ENCODE data around the gene FH.

FH gene

DNA sequence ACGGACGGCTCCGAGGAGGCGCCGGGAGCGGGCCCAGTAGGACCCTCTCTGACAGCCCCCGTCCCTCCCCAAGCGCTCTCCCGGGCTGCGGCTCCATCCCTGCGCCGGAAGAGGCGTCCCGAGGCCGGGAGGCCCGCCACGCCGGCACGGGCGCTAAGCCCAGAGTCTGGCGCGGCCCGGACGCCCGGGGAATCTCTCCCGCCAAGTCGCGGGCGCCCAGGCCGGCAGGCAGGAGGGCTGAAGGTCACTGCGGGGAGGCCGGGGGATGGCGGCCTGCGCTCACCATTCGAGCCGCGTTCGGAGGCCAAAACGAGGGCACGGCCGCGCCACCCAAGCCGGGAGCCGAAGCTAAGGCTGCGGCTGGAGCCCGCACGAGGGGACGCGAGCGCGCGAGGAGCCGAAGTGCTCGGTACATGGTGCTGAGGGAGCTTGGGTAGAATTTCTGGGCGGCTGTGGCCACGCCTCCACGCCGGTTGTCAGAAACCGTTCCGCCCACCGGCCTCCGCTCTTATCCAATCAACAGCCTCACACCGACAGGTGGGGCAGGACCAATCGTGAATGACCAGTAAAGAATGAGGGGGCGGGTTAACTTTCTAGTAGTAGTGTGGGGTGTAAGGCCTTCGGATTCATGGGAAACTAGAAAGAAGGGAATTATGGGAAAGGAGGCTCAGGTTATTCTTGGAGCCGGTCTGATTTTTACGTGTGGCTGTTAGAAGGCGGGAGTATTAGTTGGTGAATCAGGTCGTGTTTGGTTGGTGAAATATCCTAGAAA is at the start of gene FH:
Gene FH (minus strand): TSS at position 448 of the 772 bp plus-strand sequence. CDS start 33 bp downstream, at position 415.
- DNase-seq (ENCODE audit: low spot score): peak; percentile 98

GRCh38 chr1:241560849-241561187 is 41.3 kb upstream of the FH start:
- DNase-seq (ENCODE audit: low spot score): no peak

DNA sequence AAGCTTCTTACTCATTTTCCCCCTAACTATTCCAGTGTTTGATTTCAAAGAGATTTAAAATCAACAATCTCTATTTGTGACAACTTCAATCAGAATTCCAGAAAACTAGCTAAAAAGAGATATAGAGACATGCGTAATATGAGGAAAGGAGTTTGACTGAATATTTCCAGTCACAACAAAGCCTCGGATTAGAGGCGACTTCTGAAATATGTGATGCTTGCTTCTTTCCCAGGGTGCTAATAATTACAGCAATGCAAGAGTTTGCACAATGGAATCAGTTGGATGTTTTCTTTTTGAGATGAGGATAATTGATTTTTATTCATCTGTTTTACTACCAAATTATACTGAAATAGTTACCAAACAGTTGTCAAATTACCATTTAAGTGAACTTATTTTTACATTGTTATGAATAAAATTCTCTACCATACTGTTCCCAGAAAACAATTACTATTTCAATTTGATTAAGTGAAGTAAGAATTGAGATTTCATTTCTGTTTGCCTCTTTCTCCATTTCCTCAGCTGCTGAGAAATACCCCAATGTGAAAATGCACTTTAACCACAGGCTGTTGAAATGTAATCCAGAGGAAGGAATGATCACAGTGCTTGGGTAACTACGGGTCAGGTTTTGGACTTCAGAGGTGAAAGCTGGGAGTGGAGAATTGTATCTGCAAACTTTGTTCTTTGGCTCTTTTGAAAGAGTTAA is 40.7 kb upstream of the FH start:
- no peak for DNase-seq (ENCODE audit: low spot score)

DNA sequence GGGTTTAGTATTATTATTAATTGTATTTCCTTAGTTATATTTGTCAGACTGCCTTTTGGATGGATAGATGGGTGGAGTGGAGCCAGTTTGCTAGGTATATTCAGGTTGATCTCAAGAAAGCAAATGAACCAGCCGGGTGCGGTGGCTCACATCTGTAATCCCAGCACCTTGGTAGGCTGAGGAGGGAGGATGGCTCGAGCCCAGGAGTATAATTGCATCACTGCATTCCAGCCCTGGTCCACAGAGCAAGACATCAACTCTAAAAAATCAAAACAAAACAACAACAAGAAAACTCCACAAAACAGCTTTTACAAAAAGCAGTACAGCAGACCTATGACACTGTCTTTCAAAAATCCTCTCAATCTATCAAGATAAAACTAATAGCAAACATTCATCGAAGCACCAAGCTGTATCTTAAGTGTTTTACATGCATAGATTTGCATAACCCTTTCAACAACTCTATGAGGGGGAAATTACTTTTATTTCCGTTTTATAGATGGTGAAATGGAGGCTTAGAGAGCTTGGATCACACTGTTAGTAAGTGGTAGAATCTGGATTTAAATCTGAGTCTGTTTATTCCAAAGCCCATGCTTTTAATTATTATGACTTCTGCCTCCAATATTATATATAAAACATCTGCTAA is 38.1 kb upstream of the FH start:
- DNase-seq (ENCODE audit: low spot score): no peak

DNA sequence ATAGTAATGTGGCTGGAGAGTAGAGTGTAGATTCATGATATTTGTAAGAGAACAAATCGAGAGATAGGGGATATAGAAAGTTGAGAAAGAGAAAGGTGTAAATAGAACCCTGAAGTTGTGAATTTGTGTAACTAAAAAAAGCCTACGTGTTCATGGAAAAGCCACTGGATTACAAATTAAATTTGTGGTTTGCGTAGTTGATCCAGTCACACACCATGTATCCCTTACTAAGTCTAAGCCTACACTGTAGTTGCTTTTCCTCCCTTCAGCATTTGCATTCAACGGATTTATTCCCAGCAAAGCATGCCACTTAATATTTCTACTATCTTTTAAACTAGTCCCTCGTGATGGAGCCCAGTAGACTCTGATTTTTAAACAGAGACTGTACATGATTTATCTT is 37.5 kb upstream of the FH start:
- no peak for DNase-seq (ENCODE audit: low spot score)

GRCh38 chr1:241555526-241555925 is 36.0 kb upstream of the FH start:
- no peak for DNase-seq (ENCODE audit: low spot score)

- no peak for DNase-seq (ENCODE audit: low spot score)
These were observed 34.5 kb upstream of the FH start for GRCh38 chr1:241553886-241554592.

GRCh38 chr1:241551759-241552638 is 32.4 kb upstream of the FH start:
- DNase-seq (ENCODE audit: low spot score): peak; percentile 22

GRCh38 chr1:241550318-241550717 is 30.8 kb upstream of the FH start:
- DNase-seq (ENCODE audit: low spot score): no peak

DNA sequence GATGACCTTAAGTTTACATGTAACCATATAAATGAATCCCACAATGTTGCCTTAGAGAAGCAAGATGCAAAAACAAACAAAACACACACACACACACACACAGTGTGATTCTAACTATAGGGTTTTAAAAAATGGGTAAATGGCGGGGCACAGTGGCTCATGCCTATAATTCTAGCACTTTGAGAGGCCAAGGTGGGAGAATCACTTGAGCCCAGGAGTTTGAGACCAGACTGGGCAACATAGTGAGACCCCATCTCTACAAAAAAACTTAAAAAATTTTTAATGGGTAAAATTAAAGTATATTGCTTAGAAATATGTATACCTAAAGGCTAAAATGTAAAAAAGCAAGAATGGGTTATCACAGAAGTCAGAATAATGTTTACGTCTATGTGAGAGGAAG is 28.5 kb upstream of the FH start:
- DNase-seq (ENCODE audit: low spot score): no peak

DNA sequence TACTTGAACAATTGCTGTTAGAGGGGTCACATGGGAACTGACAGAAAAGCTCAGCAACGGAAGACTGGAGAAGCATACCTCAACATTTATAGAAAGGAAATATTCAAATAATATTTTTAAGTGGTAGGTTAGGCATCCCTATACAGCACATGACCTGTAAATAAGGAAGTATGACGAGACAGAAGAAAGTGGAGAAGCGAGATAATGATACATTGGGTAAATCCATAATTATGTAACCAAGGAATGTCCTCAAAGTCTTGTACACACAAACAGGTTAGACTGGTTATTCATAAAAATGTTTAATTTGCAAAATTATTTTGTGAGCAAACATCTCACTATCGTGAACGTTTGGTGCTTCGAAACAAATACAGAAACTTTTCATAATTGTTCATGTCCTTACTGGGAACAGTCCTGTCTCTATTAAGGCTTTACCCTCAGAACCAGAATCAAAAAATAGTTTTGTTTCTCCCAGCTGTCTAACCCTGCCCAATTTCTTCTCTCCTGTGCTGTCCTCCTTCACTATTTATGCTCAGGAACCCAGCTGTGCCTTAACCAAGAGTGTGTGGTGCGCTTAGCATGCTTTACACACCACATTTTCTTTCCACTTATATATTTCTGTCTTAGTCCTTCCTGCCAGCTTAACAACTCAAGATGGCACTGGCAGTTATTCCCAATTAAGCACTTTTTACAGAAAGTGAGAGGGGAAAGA is 22.8 kb upstream of the FH start:
- DNase-seq (ENCODE audit: low spot score): no peak

DNA sequence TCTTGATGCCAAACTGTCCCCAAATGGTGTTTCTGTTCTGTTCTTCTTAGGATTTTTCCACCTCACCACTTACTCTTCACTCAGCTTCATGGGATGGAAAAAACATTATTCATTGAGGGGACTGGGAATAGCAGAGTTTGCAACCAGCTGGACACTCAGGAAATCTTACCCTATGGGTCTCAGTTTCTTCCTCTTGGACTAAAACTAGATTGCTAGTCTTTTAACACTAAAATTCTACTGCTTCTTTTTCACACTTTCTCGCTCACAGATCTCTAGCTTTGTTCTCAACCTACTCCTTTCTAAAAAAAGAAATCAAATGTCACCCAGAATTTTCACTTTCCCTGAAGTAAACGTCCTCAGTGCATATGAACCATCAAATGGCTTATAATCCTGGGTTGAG is 17.4 kb upstream of the FH start:
- no peak for DNase-seq (ENCODE audit: low spot score)

- DNase-seq (ENCODE audit: low spot score): no peak
These were observed 16.7 kb upstream of the FH start for GRCh38 chr1:241536304-241536703.

DNA sequence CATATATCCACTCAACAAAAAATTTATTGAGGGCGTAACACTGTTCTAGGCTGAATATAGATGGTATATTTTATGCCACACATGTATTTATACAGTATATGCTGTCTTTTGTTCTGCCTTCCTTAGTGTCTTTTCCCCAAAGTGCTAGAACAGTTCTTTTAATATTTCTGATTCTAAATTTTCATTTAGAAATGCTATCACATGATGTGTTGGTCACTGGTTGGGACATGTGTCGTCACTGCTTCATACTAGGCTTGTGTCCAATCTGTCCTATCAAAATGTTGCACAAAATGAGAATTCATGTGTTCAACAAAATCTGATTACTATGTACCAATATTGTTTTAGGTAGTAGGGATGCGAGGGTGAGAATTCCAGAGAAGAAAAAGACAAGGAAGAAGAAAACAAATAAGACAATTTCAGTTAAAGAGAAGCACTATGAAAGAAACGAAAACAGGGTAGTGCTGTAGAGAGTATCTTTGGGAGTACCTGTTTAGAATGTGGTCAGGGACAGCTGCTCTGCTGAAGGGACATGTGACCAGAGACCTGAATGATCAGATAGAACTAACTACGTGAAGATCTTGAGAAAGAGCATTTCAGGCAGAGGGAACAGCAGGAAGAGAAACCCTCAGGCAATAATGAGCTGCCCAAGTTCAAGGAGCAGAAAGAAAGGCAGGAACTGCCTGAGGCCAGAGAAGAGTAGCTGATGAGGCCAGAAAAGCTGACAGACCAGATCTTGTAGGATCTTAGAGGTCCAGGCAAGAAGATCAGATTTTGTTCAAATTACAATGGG is 14.0 kb upstream of the FH start:
- no peak for DNase-seq (ENCODE audit: low spot score)

GRCh38 chr1:241532864-241533263 is 13.3 kb upstream of the FH start:
- no peak for DNase-seq (ENCODE audit: low spot score)

GRCh38 chr1:241532162-241532531 is 12.6 kb upstream of the FH start, which contains the start of gene KMO:
Gene KMO (plus strand): TSS chr1:241532378. CDS start chr1:241532445, 67 bp downstream.
- DNase-seq (ENCODE audit: low spot score): no peak

DNA sequence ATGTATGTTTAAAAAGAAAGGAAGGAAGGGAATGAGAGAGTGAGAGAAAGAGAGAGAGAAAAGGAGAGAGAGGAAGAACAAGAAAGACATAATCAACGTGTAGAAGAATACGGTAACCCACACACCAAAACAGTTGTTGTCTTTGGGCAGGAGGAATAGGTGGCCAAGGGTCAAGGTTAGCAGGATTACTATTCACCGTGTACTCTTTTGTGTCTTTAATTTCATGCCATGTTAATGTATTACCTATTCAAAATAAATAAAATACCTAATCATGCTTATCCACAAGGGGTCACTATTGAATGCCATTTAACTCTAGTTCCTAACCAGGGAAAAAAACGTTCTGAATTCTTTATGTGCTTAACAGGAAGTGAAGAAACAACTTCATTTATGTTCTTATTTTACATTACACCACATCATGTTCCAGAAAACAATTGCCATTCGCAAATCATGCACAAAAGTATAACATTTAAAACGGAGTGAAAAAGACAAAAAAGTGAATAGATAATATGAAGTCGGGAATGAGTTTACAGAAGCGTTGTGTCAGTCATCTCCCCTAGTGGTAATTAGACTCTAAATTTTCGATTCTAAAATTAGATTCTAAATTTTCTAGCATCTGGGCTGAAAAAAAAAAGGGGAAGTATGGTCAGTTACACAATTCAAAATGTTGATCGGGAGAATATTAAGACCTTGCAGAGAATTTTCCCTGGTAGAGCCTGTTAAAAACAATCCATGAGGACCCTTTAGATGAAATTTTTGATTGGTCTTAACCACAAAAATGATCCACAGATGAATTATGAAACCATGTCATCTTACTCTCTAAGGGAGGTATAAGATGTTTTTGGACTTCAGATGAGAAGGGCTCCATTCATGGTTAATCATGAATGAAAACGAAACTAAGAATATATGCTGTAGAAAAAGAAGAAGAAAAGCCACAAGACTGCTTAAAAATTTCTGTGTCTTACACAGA is 11.9 kb upstream of the FH start:
- DNase-seq (ENCODE audit: low spot score): peak; percentile 71

DNA sequence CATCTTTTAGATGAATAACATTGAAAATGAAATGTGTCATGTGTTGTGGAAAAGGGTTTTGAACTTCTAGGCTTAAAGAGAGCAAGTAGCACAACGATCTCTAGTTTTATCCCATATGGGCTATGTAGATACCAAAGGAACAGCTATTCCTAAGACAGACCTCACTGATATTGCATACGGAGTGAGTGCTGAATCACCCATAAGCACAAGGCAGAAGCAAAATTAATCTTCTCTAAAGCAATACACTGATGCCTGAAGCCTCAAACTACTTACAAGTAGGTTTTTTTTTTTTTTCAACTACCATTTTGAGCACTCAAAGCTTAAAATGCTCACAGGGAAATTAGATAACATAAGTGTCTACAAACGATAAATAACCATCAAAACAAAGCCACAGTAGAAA is 7.6 kb upstream of the FH start:
- DNase-seq (ENCODE audit: low spot score): no peak

DNA sequence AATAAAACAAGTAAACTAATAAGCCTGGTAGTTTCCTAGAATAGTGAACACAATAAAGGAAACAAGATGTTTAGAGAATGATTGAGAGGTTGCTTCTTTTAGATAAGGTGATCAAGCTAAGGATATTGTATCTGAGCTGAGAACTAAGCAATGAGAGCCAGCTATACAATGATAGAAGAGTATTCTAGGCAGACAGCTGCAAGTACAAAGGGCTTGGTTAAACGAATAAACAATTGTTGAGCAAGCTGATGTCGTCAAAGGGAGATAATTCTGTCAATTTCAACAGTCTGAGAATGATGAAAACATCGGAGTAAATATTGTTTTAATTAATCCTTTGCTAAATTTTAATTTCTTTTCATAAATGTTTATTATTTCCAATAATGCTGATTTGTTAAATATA is 5.5 kb upstream of the FH start:
- DNase-seq (ENCODE audit: low spot score): no peak
